ENCODE data around the gene PHPT1. TPM values are rescaled to one million over a fixed set of nuclear protein-coding genes. Genes with fewer than 3 reads are reported as not detected.

PHPT1 gene
- total RNA-seq, 1 experiment from 2014 or later = 79.9 TPM

DNA sequence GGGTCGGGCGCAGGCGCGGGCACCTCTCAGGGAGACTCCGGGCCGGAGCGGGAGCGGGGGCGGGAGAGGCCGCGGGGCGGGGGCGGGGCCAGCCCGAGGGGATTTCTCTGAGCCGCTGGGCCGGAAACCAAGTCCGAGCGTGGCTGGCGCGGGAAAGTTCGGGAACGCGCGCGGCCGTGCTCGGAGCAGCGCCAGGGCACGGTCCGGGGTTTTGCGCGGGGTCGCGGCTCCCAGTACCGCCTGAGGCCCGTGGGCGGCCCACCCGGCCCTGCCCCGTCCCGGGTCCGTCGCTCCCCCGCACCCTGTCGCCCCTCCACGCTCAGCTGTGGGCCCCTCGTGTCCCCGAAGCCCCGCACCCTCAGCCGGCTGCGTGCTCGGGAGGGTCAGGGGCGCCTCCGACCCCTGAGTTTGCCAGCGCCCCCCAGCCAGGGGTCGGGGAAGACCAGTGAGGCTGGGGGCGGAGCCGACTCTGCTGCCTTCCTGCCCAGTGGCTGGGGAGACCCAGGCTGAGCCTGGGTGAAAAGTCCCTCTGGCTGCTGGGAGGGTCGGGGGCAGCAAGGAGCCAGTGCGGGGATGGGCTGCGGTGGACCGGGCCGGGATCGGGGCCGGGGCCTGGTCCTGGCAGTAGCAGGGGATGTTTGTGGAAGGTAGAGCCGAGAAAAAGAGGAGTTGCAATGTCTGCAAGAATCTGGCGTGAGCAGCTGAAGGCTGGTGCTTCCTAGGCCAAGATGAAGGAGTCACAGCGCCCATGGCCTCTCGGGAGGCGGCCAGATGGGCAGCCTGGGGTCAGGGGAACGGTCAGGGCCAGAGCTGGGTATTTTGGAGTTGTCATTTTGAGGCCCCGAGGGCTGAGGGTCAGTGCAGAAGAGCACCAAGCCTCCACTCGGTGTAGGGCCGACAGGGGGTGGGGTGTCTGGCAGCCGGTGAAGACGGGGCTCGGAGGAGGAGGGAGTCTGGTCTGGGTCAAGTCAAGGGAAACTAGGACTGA lies 37.7 kb downstream of the PHPT1 start:
- Histone ChIP-seq H3K27me3 (no peaks in the 10 kb centered on the region), H3K9me3 (replicated peaks) (no peaks in the 10 kb centered on the region), H3K4me3 (peak overlapping the region; percentile 98), H3K4me1 (peaks cover 8% of the 10 kb centered on the region; the same call in 1 of the 2 replicates), H3K36me3 (peaks cover 7% of the 10 kb centered on the region), H3K27ac (peak overlapping the region; percentile 62)
- DNase-seq = peak; percentile 50 to 58

DNA sequence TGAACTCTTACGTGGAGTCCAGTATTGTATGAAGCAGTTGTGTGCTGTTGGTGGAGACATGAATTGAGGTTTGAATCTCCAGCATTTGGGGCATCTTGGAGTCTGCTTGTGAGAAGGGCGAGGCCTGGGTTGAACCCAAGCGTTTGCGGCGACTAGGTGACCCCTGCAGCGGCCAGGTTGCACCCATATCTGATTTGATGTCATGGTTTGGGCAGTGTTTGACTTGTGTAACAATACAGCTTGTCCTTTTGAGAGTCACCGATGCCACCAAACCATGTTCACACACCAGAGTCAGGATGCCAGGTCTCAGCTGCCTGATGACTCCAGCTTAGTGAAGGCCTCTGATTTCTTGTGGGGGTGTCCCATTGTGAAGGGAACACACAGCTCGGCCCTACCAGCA lies 39.2 kb downstream of the PHPT1 start:
- DNase-seq = no peak
- Histone ChIP-seq H3K27ac (no peak overlapping the region), H3K27me3 (no peaks in the 10 kb centered on the region), H3K4me3 (no peak overlapping the region), H3K36me3 (peaks cover 9% of the 10 kb centered on the region), H3K9me3 (replicated peaks) (no peaks in the 10 kb centered on the region), H3K4me1 (no peaks in the 10 kb centered on the region)

DNA sequence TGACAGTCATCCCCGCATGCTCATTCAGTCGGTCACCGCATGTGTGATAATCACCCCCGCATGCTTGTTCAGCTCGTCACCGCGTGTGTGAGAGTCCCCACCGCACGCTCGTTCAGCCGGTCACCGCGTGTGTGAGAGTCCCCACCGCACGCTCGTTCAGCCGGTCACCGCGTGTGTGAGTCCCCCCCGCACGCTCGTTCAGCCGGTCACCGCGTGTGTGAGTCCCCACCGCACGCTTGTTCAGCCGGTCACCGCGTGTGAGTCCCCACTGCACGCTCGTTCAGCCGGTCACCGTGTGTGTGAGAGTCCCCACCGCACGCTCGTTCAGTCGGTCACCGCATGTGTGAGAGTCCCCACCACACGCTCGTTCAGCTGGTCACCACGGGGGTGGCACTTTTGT lies 40.6 kb downstream of the PHPT1 start:
- Histone ChIP-seq H3K27ac (no peak overlapping the region), H3K4me3 (no peak overlapping the region), H3K4me1 (no peaks in the 10 kb centered on the region), H3K9me3 (replicated peaks) (no peaks in the 10 kb centered on the region), H3K27me3 (no peaks in the 10 kb centered on the region), H3K36me3 (peaks cover 9% of the 10 kb centered on the region)
- no peak for DNase-seq

DNA sequence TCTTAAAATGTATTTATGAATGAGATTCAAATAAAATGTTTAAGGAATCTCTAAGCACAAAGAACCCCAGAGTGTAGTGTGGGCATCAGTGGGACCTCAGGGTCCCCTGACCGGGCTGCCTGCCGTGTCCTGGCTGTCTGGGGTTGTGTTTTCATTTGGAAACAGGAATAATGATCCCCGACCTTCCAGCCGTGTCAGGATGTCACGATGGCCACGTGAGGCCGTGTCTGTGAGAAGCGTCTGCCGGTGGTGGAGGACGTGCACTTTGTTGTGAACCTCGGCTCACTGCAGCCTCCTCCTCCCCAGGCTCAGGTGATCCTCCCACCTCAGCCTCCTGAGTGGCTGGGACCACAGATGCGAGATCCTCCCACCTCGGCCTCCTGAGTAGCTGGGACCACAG lies 41.5 kb downstream of the PHPT1 start:
- Histone ChIP-seq H3K27ac (no peak overlapping the region), H3K4me1 (no peaks in the 10 kb centered on the region), H3K4me3 (no peak overlapping the region), H3K27me3 (no peaks in the 10 kb centered on the region), H3K36me3 (peaks cover 9% of the 10 kb centered on the region), H3K9me3 (replicated peaks) (no peaks in the 10 kb centered on the region)
- no peak for DNase-seq

DNA sequence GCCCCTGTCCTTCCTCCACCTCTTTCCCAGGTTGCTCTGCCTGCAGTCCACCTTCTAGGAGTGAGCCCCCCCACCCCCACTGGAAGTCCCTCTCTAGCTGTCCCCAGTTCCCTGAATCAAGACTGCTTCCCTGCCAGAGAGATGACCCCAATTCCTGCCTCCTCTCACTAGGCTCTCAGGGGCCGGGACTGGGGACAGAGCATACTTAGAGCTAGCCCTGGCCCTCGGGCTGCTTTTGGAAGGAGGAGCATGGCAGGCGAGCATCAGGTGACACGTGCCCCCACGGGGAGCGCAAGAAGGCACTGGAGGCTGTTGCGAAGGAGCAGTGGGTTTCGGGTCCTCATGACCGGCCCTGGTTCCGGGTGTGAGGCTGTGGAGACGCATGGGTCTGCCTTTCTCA lies 46.8 kb downstream of the PHPT1 start:
- peaks cover 20% of the 10 kb centered on the region for H3K36me3 ChIP-seq
- no peaks in the 10 kb centered on the region for H3K9me3 ChIP-seq (replicated peaks)
- no peak for DNase-seq
- H3K27ac ChIP-seq = no peak overlapping the region
- H3K27me3 ChIP-seq = no peaks in the 10 kb centered on the region
- H3K4me3 ChIP-seq = no peak overlapping the region
- H3K4me1 ChIP-seq = no peaks in the 10 kb centered on the region

DNA sequence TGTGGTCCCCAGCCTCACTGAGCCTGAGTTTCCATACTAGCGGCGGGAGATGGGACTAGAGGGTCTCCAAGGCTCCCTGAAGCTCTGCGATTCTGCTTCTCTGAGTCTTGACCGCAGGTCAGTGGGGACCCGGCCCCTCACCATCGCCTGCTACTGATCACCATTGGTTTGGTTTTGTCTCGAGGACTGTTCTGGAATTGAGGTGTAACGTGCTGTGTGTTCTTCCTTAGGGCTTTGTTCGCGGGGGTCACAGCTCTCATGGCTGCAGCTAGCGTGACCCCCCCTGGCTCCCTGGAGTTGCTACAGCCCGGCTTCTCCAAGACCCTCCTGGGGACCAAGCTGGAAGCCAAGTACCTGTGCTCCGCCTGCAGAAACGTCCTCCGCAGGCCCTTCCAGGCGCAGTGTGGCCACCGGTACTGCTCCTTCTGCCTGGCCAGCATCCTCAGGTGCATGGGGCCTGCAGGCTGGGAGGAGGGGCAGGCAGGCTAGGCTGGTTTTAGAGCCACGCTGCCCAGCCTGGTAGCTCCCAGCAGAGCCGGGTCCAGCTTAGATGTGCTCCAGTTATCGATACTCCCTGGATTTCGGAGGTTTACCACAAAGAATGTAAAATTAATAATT lies 49.4 kb downstream of the PHPT1 start:
- Histone ChIP-seq H3K36me3 (peaks cover 28% of the 10 kb centered on the region), H3K27ac (no peak overlapping the region), H3K27me3 (no peaks in the 10 kb centered on the region), H3K4me3 (no peak overlapping the region), H3K4me1 (no peaks in the 10 kb centered on the region), H3K9me3 (replicated peaks) (no peaks in the 10 kb centered on the region)
- no peak for DNase-seq

DNA sequence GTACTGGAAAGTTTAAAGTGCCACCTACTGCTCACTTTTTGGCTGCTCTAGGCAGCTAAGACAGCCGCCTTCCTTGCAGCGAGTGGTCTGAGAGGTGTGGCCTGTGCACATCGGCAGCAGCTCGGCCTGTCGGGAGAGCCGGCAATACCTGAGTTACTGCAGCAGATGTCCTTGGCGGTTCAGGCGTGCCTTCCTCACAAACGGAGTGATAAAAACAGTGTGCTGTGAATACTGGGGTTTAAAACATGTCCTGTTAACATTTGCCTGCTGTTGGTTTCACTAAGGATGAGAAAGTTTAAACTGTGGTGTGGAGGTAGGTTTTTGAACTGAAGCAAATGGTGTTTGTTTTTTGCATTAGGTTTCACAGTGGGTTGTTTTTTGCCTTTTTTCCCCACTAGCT lies 50.0 kb downstream of the PHPT1 start:
- Histone ChIP-seq H3K27ac (no peak overlapping the region), H3K36me3 (peaks cover 34% of the 10 kb centered on the region)
- no peak for DNase-seq

DNA sequence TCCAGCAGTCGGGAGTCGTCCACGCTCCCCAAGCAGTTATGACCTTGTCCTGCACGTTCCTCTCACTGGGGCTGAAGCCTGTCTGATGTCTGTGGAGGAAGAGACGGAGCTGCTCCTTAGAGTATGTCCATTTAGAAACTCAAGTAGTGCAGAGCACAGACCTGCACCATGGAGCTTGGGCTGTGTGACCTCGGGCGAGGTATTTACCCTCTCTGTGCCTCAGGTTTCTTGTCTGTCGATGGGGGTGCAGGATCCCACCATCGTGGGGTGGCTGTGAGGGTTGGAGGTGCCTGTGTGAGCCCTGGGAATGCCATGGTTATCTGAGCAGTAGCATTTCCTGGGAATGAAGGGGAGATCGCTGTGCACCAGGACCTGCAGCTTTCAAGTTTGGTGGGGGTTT lies 51.3 kb downstream of the PHPT1 start:
- Histone ChIP-seq H3K27ac (no peak overlapping the region), H3K4me3 (no peak overlapping the region), H3K4me1 (no peaks in the 10 kb centered on the region), H3K36me3 (peaks cover 45% of the 10 kb centered on the region), H3K9me3 (replicated peaks) (no peaks in the 10 kb centered on the region), H3K27me3 (no peaks in the 10 kb centered on the region)
- DNase-seq = no peak

More for the DNA sequence above, 50.0 kb downstream of the PHPT1 start:
- Histone ChIP-seq H3K4me1 (no peaks in the 10 kb centered on the region), H3K4me3 (no peak overlapping the region), H3K9me3 (replicated peaks) (no peaks in the 10 kb centered on the region), H3K27me3 (no peaks in the 10 kb centered on the region)

Other genes starting within 250 kb of the PHPT1 start
- 0.71 and 0.81 TPM in 2 replicates for gene EGFL7, start 186.5 kb upstream of the PHPT1 start, total RNA-seq (2014; rRNA removed; shearing (Covaris generic))
- gene AGPAT2, start 162.0 kb upstream of the PHPT1 start, total RNA-seq (2014; rRNA removed; shearing (Covaris generic)) = 11.2 and 11.8 TPM in 2 replicates
- 5.0 and 6.1 TPM in 2 replicates for gene DIPK1B, start 136.8 kb upstream of the PHPT1 start, total RNA-seq (2014; rRNA removed; shearing (Covaris generic))
- 0.10 TPM in 1 of 2 replicates, not detected in the other for gene LCN10, start 106.5 kb upstream of the PHPT1 start, total RNA-seq (2014; rRNA removed; shearing (Covaris generic))
- gene LCN6, start 100.9 kb upstream of the PHPT1 start, total RNA-seq (2014; rRNA removed; shearing (Covaris generic)) = not detected in 2 replicates
- not detected in 2 replicates for gene LCN8, start 91.2 kb upstream of the PHPT1 start, total RNA-seq (2014; rRNA removed; shearing (Covaris generic))
- not detected in 2 replicates for gene LCN15, start 84.9 kb upstream of the PHPT1 start, total RNA-seq (2014; rRNA removed; shearing (Covaris generic))
- gene TMEM141, start 58.1 kb upstream of the PHPT1 start, total RNA-seq (2014; rRNA removed; shearing (Covaris generic)) = 17.3 and 26.2 TPM in 2 replicates
- 0.14 TPM in 1 of 2 replicates, not detected in the other for gene CCDC183, start 53.1 kb upstream of the PHPT1 start, total RNA-seq (2014; rRNA removed; shearing (Covaris generic))
- 102 and 108 TPM in 2 replicates for gene RABL6, start 41.5 kb upstream of the PHPT1 start, total RNA-seq (2014; rRNA removed; shearing (Covaris generic))
- gene AJM1, start 6.9 kb upstream of the PHPT1 start, total RNA-seq (2014; rRNA removed; shearing (Covaris generic)) = 0.35 and 0.77 TPM in 2 replicates
- gene MAMDC4, start 2.9 kb downstream of the PHPT1 start, total RNA-seq (2014; rRNA removed; shearing (Covaris generic)) = 1.9 and 4.4 TPM in 2 replicates
- gene EDF1, start 16.9 kb downstream of the PHPT1 start, total RNA-seq (2014; rRNA removed; shearing (Covaris generic)) = 410 and 447 TPM in 2 replicates
- gene TRAF2, start 37.1 kb downstream of the PHPT1 start, total RNA-seq (2014; rRNA removed; shearing (Covaris generic)) = 19.5 and 23.6 TPM in 2 replicates
- 37.1 and 40.4 TPM in 2 replicates for gene FBXW5, start 95.3 kb downstream of the PHPT1 start, total RNA-seq (2014; rRNA removed; shearing (Covaris generic))
- not detected in 2 replicates for gene C8G, start 95.8 kb downstream of the PHPT1 start, total RNA-seq (2014; rRNA removed; shearing (Covaris generic))
- gene LCN12, start 102.9 kb downstream of the PHPT1 start, total RNA-seq (2014; rRNA removed; shearing (Covaris generic)) = not detected in 2 replicates
- gene PTGDS, start 128.1 kb downstream of the PHPT1 start, total RNA-seq (2014; rRNA removed; shearing (Covaris generic)) = not detected in 2 replicates
- not detected in 2 replicates for gene LCNL1, start 133.6 kb downstream of the PHPT1 start, total RNA-seq (2014; rRNA removed; shearing (Covaris generic))
- 25.9 and 27.8 TPM in 2 replicates for gene PAXX, start 143.0 kb downstream of the PHPT1 start, total RNA-seq (2014; rRNA removed; shearing (Covaris generic))
- 0.28 and 0.55 TPM in 2 replicates for gene CLIC3, start 147.2 kb downstream of the PHPT1 start, total RNA-seq (2014; rRNA removed; shearing (Covaris generic))
- gene ABCA2, start 178.8 kb downstream of the PHPT1 start, total RNA-seq (2014; rRNA removed; shearing (Covaris generic)) = 4.0 and 4.6 TPM in 2 replicates
- not detected in 2 replicates for gene FUT7, start 182.7 kb downstream of the PHPT1 start, total RNA-seq (2014; rRNA removed; shearing (Covaris generic))
- 0.51 and 0.91 TPM in 2 replicates for gene NPDC1, start 196.8 kb downstream of the PHPT1 start, total RNA-seq (2014; rRNA removed; shearing (Covaris generic))
- 1.9 and 2.0 TPM in 2 replicates for gene ENTPD2, start 204.7 kb downstream of the PHPT1 start, total RNA-seq (2014; rRNA removed; shearing (Covaris generic))
- 69.7 and 71.0 TPM in 2 replicates for gene SAPCD2, start 221.1 kb downstream of the PHPT1 start, total RNA-seq (2014; rRNA removed; shearing (Covaris generic))
- gene UAP1L1, start 228.1 kb downstream of the PHPT1 start, total RNA-seq (2014; rRNA removed; shearing (Covaris generic)) = 12.6 and 13.8 TPM in 2 replicates
- 38.4 and 42.6 TPM in 2 replicates for gene MAN1B1, start 237.6 kb downstream of the PHPT1 start, total RNA-seq (2014; rRNA removed; shearing (Covaris generic))

All from SJCRH30 (cell line).